Placental epithelial cell (primary cell): Measurements from ENCODE around the gene OCSTAMP. TPM values are rescaled to one million over a fixed set of nuclear protein-coding genes. Genes with fewer than 3 reads are reported as not detected.

Experiments
- total RNA-seq: library from RNA; depleted of rRNA; stranded (reverse); fragments of >200 nt; gene quantifications from 2 replicates; pipeline ENCODE4 v1.2.3, GENCODE V29; 2012

OCSTAMP gene
- total RNA-seq, result not detected in 2 replicates

GRCh38 chr20:46550461-46550860, at the start of gene OCSTAMP:
TSS of gene OCSTAMP (minus strand) at chr20:46550654. CDS start at chr20:46550560, 94 bp downstream.

GRCh38 chr20:46512943-46513844, 37.3 kb downstream of the OCSTAMP start, which contains the start of gene ZNF334:
TSS of gene ZNF334 (minus strand) at chr20:46513559. CDS start at chr20:46512102, 1,457 bp downstream.

Other genes starting within 250 kb of the OCSTAMP start
- not detected in 2 replicates for gene CDH22, start 242.2 kb downstream of the OCSTAMP start, total RNA-seq
- 22.0 and 37.0 TPM in 2 replicates for gene ELMO2, start 144.0 kb downstream of the OCSTAMP start, total RNA-seq
- gene ZNF334, start 37.1 kb downstream of the OCSTAMP start, total RNA-seq, result 6.2 and 12.2 TPM in 2 replicates
- gene SLC13A3, start 100.8 kb upstream of the OCSTAMP start, total RNA-seq, result 3.9 and 6.3 TPM in 2 replicates
- gene TP53RK, start 138.8 kb upstream of the OCSTAMP start, total RNA-seq, result 12.1 and 14.9 TPM in 2 replicates
- gene SLC2A10, start 159.0 kb upstream of the OCSTAMP start, total RNA-seq, result 73.6 and 79.7 TPM in 2 replicates